Uterus (tissue), 2 donors: ENCODE results near the gene VPS50.

Source experiments
- CTCF ChIP-seq, 4 experiments: fragments of 200-600 bp in 2 of 4; fragments of 450-650 bp in 2 of 4; sonication (generic) in 2 of 4; IDR thresholded peaks; one replicate each; pipeline ENCODE4 v1.5.1; 2016 to 2019; ENCODE audit warnings: antibody characterized with exemption in 4 of 4, mild to moderate bottlenecking in 2 of 4, moderate library complexity in 1 of 4
- POLR2A ChIP-seq, 2 donors: fragments of 450-650 bp; IDR thresholded peaks; one replicate each; pipeline ENCODE4 v1.6.1; 2016; ENCODE audit warnings: antibody characterized with exemption in 2 of 2, mild to moderate bottlenecking in 1 of 2, moderate library complexity in 1 of 2

GRCh38 chr7:93373537-93373936 lies 141.4 kb downstream of the VPS50 start:
- TF ChIP-seq CTCF (IDR thresholded peaks at IDR 0.05) (no peak), POLR2A (IDR thresholded peaks at IDR 0.05) (no peak)
